IPS-18c (cell line): ENCODE measurements around the gene SOD2.
"Not testable (repeated sequence)": the region's sequence is repeated elsewhere in the genome, so short reads cannot be mapped to it uniquely, and the experiment has no call there.

Experiments used
- H3K4me3 ChIP-seq: 2 replicates; pipeline ENCODE4 v1.7.0; 2013; ENCODE audit warnings: low read depth, mild to moderate bottlenecking, low read length, moderate library complexity; ENCODE audit not compliant: insufficient read depth
- H3K9me3 ChIP-seq: one replicate; pipeline ENCODE4 v1.6.1; 2013; ENCODE audit warnings: mild to moderate bottlenecking, low read length, moderate library complexity; ENCODE audit not compliant: control insufficient read depth, insufficient read depth

Gene SOD2

GRCh38 chr6:159720708-159721107 is 27.7 kb upstream of the SOD2 start:
- Histone ChIP-seq H3K4me3 (no peak overlapping the region), H3K9me3 (no peaks in the 10 kb centered on the region)

GRCh38 chr6:159719287-159719686 is 26.2 kb upstream of the SOD2 start:
- H3K9me3 ChIP-seq: no peaks in the 10 kb centered on the region
- no peak overlapping the region for H3K4me3 ChIP-seq

DNA sequence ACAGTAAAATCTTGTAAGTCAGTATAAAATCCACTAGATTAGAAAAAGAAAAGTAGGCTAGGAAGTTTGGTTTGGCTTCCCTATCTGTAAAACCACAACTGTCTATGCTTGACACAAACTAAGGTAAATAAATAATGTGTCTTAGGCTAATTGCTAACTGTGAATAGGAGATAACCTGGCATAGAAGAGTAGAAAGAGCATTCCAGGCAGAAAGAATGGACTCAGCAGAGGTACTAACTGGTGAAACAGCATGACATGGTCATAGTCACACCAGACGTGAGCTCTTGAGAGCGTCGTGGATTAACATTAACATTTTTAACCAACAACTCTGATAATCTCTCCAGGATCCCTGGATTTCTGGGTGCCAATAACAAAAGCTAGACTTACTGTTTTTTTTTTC is 25.6 kb upstream of the SOD2 start:
- Histone ChIP-seq H3K4me3 (no peak overlapping the region), H3K9me3 (no peaks in the 10 kb centered on the region)

DNA sequence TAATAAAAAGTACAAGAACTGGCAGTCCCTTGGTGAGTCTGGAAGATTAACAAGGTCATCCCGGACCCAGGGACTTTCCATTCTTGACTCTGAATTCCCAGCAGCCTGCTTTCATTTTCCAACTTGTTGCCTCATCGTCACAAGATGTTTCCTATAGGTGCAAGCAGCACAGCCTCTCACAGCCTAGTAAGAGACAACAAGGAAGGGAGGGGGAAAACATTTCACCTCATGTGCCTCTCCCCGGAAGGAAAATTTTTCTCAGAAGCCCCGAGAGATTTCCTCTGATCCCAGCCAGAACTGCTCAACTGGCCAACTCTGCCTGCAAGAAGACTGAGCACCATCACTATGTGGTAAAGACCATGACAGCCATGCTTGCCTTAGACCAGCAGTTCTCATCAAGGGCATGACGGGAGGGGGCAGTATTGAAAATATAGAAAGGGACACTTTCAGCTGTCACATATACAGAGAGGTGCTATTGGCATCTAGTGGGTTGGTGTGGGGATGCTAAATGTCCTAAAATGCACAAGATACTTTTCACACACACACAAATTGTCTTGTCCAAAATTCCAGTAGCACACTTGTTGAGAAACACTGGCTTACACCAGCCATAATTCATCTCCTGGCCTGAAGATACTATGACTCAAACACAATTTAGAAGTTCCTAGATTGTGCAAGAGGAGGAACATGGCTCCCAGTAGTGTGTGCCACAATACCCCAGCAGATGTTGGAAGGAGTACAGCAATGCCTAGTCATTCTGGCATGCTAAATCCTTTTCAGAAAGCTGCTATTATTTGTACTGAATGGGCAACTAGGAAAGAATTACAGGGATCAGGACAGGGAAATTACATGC is 23.4 kb upstream of the SOD2 start:
- Histone ChIP-seq H3K4me3 (no peak overlapping the region), H3K9me3 (no peaks in the 10 kb centered on the region)

- Histone ChIP-seq H3K9me3 (no peaks in the 10 kb centered on the region), H3K4me3 (no peak overlapping the region)
Measured at GRCh38 chr6:159715605-159716004, 22.6 kb upstream of the SOD2 start.

- H3K9me3 ChIP-seq: no peaks in the 10 kb centered on the region
- H3K4me3 ChIP-seq: no peak overlapping the region
Measured at GRCh38 chr6:159715166-159715565, 22.1 kb upstream of the SOD2 start.

DNA sequence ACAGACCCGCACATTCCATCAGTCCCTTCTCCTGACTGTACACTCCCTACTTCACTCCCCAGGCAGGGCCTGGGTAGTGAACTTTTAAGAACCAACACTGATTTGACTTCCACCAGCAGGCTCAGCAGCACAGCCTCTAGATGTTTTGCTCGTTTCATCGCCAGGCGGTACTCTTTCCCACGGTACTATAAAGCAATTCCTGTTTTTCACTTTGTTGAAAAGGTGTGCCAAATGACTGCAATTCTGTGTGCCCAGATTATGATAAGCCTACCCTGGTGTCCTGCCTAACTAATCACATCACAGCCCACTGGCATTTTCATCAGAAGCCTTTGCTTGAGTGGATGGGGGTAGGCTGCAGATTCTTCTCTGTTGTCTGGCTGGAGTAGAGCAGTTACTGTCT is 21.4 kb upstream of the SOD2 start:
- no peaks in the 10 kb centered on the region for H3K9me3 ChIP-seq
- H3K4me3 ChIP-seq: no peak overlapping the region

- H3K4me3 ChIP-seq: no peak overlapping the region
Measured at GRCh38 chr6:159713984-159714383, 20.9 kb upstream of the SOD2 start.

DNA sequence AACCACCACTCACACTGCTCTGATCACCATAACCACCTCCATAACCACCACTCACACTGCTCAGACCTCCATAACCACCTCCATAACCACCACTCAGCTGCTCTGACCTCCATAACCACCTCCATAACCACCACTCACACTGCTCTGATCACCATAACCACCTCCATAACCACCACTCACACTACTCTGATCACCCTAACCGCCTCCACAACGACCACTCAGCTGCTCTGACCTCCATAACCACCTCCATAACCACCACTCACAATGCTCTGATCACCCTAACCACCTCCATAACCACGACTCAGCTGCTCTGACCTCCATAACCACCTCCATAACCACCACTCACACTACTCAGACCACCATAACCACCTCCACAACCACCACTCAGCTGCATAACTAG is 19.3 kb upstream of the SOD2 start:
- H3K9me3 ChIP-seq, H3K4me3 ChIP-seq: not testable (repeated sequence)

More at GRCh38 chr6:159713984-159714383, 20.9 kb upstream of the SOD2 start:
- H3K9me3 ChIP-seq: no peaks in the 10 kb centered on the region

- H3K9me3 ChIP-seq, H3K4me3 ChIP-seq: not testable (repeated sequence)
Measured at GRCh38 chr6:159710603-159711002, 17.6 kb upstream of the SOD2 start.

DNA sequence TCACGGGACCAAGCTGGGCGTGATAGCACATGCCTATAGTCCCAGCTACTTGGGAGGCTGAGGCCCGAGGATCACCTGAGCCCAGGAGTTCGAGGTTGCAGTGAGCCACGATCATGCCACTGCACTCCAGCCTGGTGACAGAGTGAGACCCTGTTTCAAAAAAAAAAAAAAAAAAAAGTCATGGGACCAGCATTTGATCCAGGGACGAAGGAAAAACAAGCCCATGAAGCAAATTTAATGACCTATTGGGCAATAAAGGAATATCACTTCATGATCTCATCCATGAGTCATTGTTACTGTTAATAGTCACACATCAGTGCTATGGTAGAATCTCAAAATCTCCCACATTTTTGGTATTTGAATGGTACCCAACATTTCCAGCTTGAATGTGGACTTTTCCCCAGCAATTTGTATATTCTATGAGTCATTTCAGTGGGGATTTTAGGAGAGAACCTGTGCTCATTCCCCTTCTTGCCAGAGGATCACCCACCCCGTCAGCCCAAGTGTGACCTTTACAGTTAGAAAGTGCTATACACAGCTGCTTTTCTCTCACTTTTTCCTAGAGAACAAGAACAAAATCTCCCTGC is 8.5 kb upstream of the SOD2 start:
- Histone ChIP-seq H3K4me3 (no peak overlapping the region), H3K9me3 (peaks cover 7% of the 10 kb centered on the region)

DNA sequence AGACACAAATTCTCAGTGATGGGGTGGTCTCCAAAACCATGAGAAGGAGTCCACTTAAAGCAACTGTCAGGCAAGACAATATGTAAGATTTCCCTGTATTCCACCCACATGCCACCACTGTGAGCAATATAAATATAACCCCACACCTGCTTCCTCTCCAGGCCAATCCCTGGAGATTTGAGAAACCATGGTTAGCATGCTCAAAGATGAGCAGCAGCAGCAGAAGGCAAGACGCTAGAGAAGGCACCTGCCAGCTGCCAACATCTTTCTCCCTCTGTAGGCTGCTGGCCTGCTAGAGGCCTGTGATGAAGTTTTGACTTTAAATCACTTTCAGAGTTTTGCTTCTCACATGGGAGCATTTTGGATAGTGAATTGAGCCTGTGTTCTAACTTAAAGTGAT is 7.9 kb upstream of the SOD2 start:
- H3K4me3 ChIP-seq: no peak overlapping the region
- H3K9me3 ChIP-seq: peaks cover 7% of the 10 kb centered on the region

DNA sequence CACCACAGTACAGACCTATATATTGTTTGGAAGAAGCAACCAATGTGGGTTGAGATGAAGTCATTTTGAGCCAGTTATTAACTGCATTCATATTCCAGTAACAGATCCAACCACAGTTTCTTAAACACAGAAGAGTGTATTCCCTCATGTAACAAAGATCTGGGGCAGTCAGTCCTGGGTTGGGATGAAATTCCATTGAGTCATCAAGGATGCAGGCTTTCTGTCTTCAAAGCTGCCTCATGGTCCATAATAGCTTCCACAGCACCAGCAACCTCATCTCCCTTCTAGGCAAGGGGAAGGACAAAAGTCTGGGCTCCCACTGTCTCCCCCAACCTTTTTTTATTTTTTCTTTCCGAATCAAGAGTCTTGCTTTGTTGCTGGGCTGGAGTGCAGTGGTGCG is 2.9 kb upstream of the SOD2 start:
- Histone ChIP-seq H3K4me3 (no peak overlapping the region), H3K9me3 (no peaks in the 10 kb centered on the region)

GRCh38 chr6:159693894-159694545 is 979 bp upstream of the SOD2 start:
- peak overlapping the region; percentile 87 for H3K4me3 ChIP-seq
- H3K9me3 ChIP-seq: no peaks in the 10 kb centered on the region

GRCh38 chr6:159692303-159693127 is 526 bp downstream of the SOD2 start:
- peak overlapping the region; percentile 87 for H3K4me3 ChIP-seq
- no peaks in the 10 kb centered on the region for H3K9me3 ChIP-seq

GRCh38 chr6:159691963-159692287 is 1.1 kb downstream of the SOD2 start:
- Histone ChIP-seq H3K9me3 (no peaks in the 10 kb centered on the region), H3K4me3 (peak overlapping the region; percentile 87)

- peak overlapping the region; percentile 87; the same call in 1 of the 2 replicates for H3K4me3 ChIP-seq
- H3K9me3 ChIP-seq: no peaks in the 10 kb centered on the region
Measured at GRCh38 chr6:159691133-159691962, 1.7 kb downstream of the SOD2 start.
